GM23338 (cell line): Measurements from ENCODE around the gene GABPA. TPM values are rescaled to one million over a fixed set of nuclear protein-coding genes. Genes with fewer than 3 reads are reported as not detected.

Experiments used
- ATAC-seq: fragments of 200-7000 bp; cut with Tn5 transposase; 3 replicates; pipeline ENCODE4 v1.9.1; 2020
- DNase-seq: peaks from one replicate; pipeline ENCODE4 v3.0.0-alpha.2; 2015; ENCODE audit warnings: low spot score
- H2AFZ ChIP-seq: fragments of 200-600 bp; sonication (generic); 2 replicates; pipeline ENCODE4 v1.8.0; 2016; ENCODE audit warnings: antibody characterized with exemption, mild to moderate bottlenecking, moderate library complexity
- H3F3A ChIP-seq: fragments of 200-600 bp; sonication (generic); replicated peaks from 2 replicates; pipeline ENCODE4 v1.8.0; 2017; ENCODE audit warnings: antibody characterized with exemption, mixed run types, low read depth
- H3K27ac ChIP-seq: fragments of 200-600 bp; sonication (generic); 2 replicates; pipeline ENCODE4 v1.6.1; 2016; ENCODE audit warnings: low read depth
- H3K27me3 ChIP-seq: fragments of 200-600 bp; sonication (generic); 2 replicates; pipeline ENCODE4 v1.8.0; 2016; ENCODE audit warnings: mild to moderate bottlenecking, mixed run types, moderate library complexity; ENCODE audit not compliant: insufficient read depth
- H3K36me3 ChIP-seq: fragments of 200-600 bp; sonication (generic); 2 replicates; pipeline ENCODE4 v1.8.0; 2016; ENCODE audit warnings: mild to moderate bottlenecking; ENCODE audit not compliant: insufficient read depth
- H3K4me1 ChIP-seq: fragments of 200-600 bp; sonication (generic); 2 replicates; pipeline ENCODE4 v1.8.0; 2016; ENCODE audit warnings: mild to moderate bottlenecking, moderate library complexity; ENCODE audit not compliant: insufficient read depth
- H3K4me2 ChIP-seq: fragments of 200-600 bp; sonication (generic); 2 replicates; pipeline ENCODE4 v1.7.1; 2017; ENCODE audit warnings: mixed run types
- H3K4me3 ChIP-seq: fragments of 200-600 bp; sonication (generic); 2 replicates; pipeline ENCODE4 v1.6.1; 2016; ENCODE audit warnings: mixed run types
- H3K79me2 ChIP-seq: fragments of 200-600 bp; sonication (generic); replicated peaks from 2 replicates; pipeline ENCODE4 v1.8.0; 2017; ENCODE audit warnings: mild to moderate bottlenecking; ENCODE audit not compliant: insufficient read depth
- H3K9me2 ChIP-seq: fragments of 200-600 bp; sonication (generic); 2 replicates; pipeline ENCODE4 v1.8.0; 2017; ENCODE audit not compliant: insufficient read depth
- H4K20me1 ChIP-seq: fragments of 200-600 bp; sonication (generic); replicated peaks from 2 replicates; pipeline ENCODE4 v1.8.0; 2017; ENCODE audit warnings: mild to moderate bottlenecking; ENCODE audit not compliant: insufficient read depth
- H3K27ac Mint-ChIP-seq: 2 replicates; pipeline ENCODE4 v1.8.0; 2020; ENCODE audit warnings: inconsistent platforms, mild to moderate bottlenecking, moderate library complexity, mixed read lengths
- H3K27me3 Mint-ChIP-seq: 3 replicates; pipeline ENCODE4 v1.8.0; 2022; ENCODE audit warnings: low read depth, mild to moderate bottlenecking, moderate library complexity, mixed read lengths, inconsistent platforms; ENCODE audit not compliant: insufficient read depth, poor library complexity
- H3K36me3 Mint-ChIP-seq: 3 replicates; pipeline ENCODE4 v1.8.0; 2021; ENCODE audit warnings: low read depth, mild to moderate bottlenecking, inconsistent platforms, moderate library complexity, mixed read lengths
- H3K4me1 Mint-ChIP-seq: 3 replicates; pipeline ENCODE4 v1.8.0; 2020; ENCODE audit warnings: mild to moderate bottlenecking, inconsistent platforms, mixed read lengths
- H3K4me3 Mint-ChIP-seq: 3 replicates; pipeline ENCODE4 v1.8.0; 2021; ENCODE audit warnings: moderate library complexity, mild to moderate bottlenecking, inconsistent platforms, mixed read lengths
- H3K9me3 Mint-ChIP-seq: 3 replicates; pipeline ENCODE4 v1.8.0; 2020; ENCODE audit warnings: moderate library complexity, mild to moderate bottlenecking, inconsistent platforms, mixed read lengths
- EZH2 ChIP-seq: fragments of 200-600 bp; sonication (generic); IDR thresholded peaks from one replicate; pipeline ENCODE4 v1.8.0; 2017; ENCODE audit warnings: antibody characterized with exemption, mild to moderate bottlenecking, low read depth; ENCODE audit not compliant: unreplicated experiment
- EZH2phosphoT487 ChIP-seq: fragments of 200-600 bp; sonication (generic); IDR thresholded peaks from one replicate; pipeline ENCODE4 v1.8.1; 2018; ENCODE audit warnings: antibody characterized with exemption; ENCODE audit not compliant: unreplicated experiment
- JUNB ChIP-seq: IDR thresholded peaks from one replicate; pipeline ENCODE4 v1.6.1; 2016; ENCODE audit warnings: antibody characterized with exemption; ENCODE audit not compliant: unreplicated experiment
- NANOG ChIP-seq: IDR thresholded peaks from 2 replicates; pipeline ENCODE4 v1.6.1; 2016; ENCODE audit warnings: antibody characterized with exemption, borderline replicate concordance
- POLR2AphosphoS5 ChIP-seq: IDR thresholded peaks from 2 replicates; pipeline ENCODE4 v1.6.1; 2016; ENCODE audit warnings: antibody characterized with exemption, low read depth
- STAT1 ChIP-seq: IDR thresholded peaks from one replicate; pipeline ENCODE4 v1.6.1; 2016; ENCODE audit warnings: antibody characterized with exemption; ENCODE audit not compliant: unreplicated experiment
- ZNF114 ChIP-seq: fragments of 250-450 bp; sonication (Bioruptor Pico); IDR thresholded peaks from 2 replicates; pipeline ENCODE4 v1.5.0; 2020; ENCODE audit warnings: mild to moderate bottlenecking, moderate library complexity
- ZNF331 ChIP-seq: fragments of 250-450 bp; sonication (Bioruptor Pico); IDR thresholded peaks from 2 replicates; pipeline ENCODE4 v1.5.0; 2020; ENCODE audit warnings: low read depth, mild to moderate bottlenecking, moderate library complexity
- polyA plus RNA-seq: library from polyadenylated mRNA; unstranded; fragments of >200 nt; fragmentation: Nextera tagmentation; extraction: Ambion mirVana; gene quantifications from 2 replicates; pipeline ENCODE4 v1.2.1, GENCODE V29; 2016
- total RNA-seq: library from RNA; depleted of rRNA; stranded (reverse); fragments of >200 nt; shearing (Covaris generic); gene quantifications from 2 replicates; pipeline ENCODE4 v1.2.3, GENCODE V29; 2014
- TF ChIP-seq, protein P1 (sequence below): IDR thresholded peaks from 2 replicates; pipeline ENCODE4 v1.6.1; 2016; ENCODE audit warnings: antibody characterized with exemption
- TF ChIP-seq, protein P2 (sequence below): IDR thresholded peaks from one replicate; pipeline ENCODE4 v1.6.1; 2018; ENCODE audit warnings: antibody characterized with exemption; ENCODE audit not compliant: unreplicated experiment
- TF ChIP-seq, protein P3 (sequence below): fragments of 250-450 bp; sonication (Bioruptor Pico); IDR thresholded peaks from 2 replicates; pipeline ENCODE4 v1.5.0; 2020; ENCODE audit warnings: mild to moderate bottlenecking, moderate library complexity

The GABPA gene
- total and polyA plus RNA-seq, 2 experiments from 2014 or later: 8.5 to 28.6 TPM

DNA sequence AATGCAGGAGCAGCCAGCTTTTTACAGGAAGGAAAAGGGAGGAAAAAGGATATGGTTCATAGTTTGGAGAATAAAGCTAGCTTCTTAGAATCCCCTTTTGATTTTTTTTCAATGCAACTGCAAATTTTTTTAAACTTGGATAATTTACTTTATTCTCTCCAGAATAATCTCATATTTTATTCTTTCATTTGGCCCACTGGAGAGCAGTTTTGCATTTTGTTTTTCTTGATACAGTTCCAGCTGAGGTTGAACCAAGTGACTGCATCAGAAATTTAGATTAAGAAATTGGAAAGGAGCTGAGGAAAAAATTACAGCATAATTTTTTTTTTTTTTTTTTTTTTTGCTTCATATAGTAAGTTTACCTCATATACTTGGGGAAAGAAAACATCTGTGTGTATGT lies 22.8 kb downstream of the GABPA start:
- Histone ChIP-seq H3F3A (no peaks in the 10 kb centered on the region), H3K4me1 (no peaks in the 10 kb centered on the region), H3K27me3 (no peaks in the 10 kb centered on the region), H3K27ac (no peak overlapping the region), H3K4me2 (no peak overlapping the region), H3K9me2 (no peaks in the 10 kb centered on the region), H3K79me2 (no peaks in the 10 kb centered on the region), H3K4me3 (no peak overlapping the region), H4K20me1 (0 out of 2 replicates have a peak, but pooled peaks cover 9% of the 10 kb centered on the region), H2AFZ (no peak overlapping the region), H3K36me3 (peaks cover 12% of the 10 kb centered on the region)
- H3K36me3 Mint-ChIP-seq: peaks cover 23% of the 10 kb centered on the region
- ATAC-seq (no peak), DNase-seq (no peak)
- H3K27me3 Mint-ChIP-seq: peaks cover 2% of the 10 kb centered on the region
- H3K4me3 Mint-ChIP-seq: no peak overlapping the region
- H3K27ac Mint-ChIP-seq: no peak overlapping the region
- H3K9me3 Mint-ChIP-seq: no peaks in the 10 kb centered on the region
- H3K4me1 Mint-ChIP-seq: no peaks in the 10 kb centered on the region
- TF ChIP-seq, protein P1, sequence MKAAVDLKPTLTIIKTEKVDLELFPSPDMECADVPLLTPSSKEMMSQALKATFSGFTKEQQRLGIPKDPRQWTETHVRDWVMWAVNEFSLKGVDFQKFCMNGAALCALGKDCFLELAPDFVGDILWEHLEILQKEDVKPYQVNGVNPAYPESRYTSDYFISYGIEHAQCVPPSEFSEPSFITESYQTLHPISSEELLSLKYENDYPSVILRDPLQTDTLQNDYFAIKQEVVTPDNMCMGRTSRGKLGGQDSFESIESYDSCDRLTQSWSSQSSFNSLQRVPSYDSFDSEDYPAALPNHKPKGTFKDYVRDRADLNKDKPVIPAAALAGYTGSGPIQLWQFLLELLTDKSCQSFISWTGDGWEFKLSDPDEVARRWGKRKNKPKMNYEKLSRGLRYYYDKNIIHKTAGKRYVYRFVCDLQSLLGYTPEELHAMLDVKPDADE: no peak
- no peak for TF ChIP-seq POLR2AphosphoS5
- TF ChIP-seq STAT1: no peak
- no peak for TF ChIP-seq ZNF114 (CRISPR knock-in tag)
- no peak for TF ChIP-seq NANOG

DNA sequence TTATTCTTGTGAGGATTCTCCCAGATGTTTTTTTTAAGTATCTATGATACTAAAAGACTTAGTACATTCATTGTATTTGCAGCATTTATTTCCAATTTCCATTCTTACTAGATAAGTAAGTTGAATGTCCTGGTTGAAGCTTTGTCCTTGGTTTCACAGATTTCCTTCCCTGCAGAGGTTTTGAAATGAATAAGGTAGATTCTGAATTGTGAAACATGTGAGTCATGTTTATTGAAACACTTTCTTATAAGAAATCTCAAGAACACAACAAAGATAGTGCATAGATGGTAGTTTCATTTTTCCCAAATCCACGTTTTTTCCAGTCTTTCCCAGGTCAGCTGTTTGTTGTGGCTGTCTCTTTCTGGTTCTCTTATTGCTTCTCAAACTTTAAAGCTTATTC lies 24.8 kb downstream of the GABPA start:
- Histone ChIP-seq H3K36me3 (peaks cover 14% of the 10 kb centered on the region), H3K4me2 (no peak overlapping the region), H3K27me3 (no peaks in the 10 kb centered on the region), H3K79me2 (no peaks in the 10 kb centered on the region), H3K9me2 (no peaks in the 10 kb centered on the region), H3K27ac (no peak overlapping the region), H3K4me1 (no peaks in the 10 kb centered on the region), H4K20me1 (0 out of 2 replicates have a peak, but pooled peaks cover 6% of the 10 kb centered on the region), H3F3A (no peaks in the 10 kb centered on the region), H3K4me3 (no peak overlapping the region), H2AFZ (no peak overlapping the region)
- DNase-seq: no peak
- Mint-ChIP-seq H3K4me3 (no peak overlapping the region), H3K27ac (no peak overlapping the region), H3K36me3 (peaks cover 30% of the 10 kb centered on the region), H3K27me3 (peaks cover 2% of the 10 kb centered on the region), H3K9me3 (no peaks in the 10 kb centered on the region), H3K4me1 (no peaks in the 10 kb centered on the region)
- no peak for ATAC-seq
- TF ChIP-seq JUNB (no peak), EZH2 (no peak), ZNF114 (CRISPR knock-in tag) (no peak), EZH2phosphoT487 (no peak), ZNF331 (CRISPR knock-in tag) (no peak), STAT1 (no peak), POLR2AphosphoS5 (no peak), NANOG (no peak)
- TF ChIP-seq, protein P2, sequence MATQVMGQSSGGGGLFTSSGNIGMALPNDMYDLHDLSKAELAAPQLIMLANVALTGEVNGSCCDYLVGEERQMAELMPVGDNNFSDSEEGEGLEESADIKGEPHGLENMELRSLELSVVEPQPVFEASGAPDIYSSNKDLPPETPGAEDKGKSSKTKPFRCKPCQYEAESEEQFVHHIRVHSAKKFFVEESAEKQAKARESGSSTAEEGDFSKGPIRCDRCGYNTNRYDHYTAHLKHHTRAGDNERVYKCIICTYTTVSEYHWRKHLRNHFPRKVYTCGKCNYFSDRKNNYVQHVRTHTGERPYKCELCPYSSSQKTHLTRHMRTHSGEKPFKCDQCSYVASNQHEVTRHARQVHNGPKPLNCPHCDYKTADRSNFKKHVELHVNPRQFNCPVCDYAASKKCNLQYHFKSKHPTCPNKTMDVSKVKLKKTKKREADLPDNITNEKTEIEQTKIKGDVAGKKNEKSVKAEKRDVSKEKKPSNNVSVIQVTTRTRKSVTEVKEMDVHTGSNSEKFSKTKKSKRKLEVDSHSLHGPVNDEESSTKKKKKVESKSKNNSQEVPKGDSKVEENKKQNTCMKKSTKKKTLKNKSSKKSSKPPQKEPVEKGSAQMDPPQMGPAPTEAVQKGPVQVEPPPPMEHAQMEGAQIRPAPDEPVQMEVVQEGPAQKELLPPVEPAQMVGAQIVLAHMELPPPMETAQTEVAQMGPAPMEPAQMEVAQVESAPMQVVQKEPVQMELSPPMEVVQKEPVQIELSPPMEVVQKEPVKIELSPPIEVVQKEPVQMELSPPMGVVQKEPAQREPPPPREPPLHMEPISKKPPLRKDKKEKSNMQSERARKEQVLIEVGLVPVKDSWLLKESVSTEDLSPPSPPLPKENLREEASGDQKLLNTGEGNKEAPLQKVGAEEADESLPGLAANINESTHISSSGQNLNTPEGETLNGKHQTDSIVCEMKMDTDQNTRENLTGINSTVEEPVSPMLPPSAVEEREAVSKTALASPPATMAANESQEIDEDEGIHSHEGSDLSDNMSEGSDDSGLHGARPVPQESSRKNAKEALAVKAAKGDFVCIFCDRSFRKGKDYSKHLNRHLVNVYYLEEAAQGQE: no peak
- TF ChIP-seq, protein P3, sequence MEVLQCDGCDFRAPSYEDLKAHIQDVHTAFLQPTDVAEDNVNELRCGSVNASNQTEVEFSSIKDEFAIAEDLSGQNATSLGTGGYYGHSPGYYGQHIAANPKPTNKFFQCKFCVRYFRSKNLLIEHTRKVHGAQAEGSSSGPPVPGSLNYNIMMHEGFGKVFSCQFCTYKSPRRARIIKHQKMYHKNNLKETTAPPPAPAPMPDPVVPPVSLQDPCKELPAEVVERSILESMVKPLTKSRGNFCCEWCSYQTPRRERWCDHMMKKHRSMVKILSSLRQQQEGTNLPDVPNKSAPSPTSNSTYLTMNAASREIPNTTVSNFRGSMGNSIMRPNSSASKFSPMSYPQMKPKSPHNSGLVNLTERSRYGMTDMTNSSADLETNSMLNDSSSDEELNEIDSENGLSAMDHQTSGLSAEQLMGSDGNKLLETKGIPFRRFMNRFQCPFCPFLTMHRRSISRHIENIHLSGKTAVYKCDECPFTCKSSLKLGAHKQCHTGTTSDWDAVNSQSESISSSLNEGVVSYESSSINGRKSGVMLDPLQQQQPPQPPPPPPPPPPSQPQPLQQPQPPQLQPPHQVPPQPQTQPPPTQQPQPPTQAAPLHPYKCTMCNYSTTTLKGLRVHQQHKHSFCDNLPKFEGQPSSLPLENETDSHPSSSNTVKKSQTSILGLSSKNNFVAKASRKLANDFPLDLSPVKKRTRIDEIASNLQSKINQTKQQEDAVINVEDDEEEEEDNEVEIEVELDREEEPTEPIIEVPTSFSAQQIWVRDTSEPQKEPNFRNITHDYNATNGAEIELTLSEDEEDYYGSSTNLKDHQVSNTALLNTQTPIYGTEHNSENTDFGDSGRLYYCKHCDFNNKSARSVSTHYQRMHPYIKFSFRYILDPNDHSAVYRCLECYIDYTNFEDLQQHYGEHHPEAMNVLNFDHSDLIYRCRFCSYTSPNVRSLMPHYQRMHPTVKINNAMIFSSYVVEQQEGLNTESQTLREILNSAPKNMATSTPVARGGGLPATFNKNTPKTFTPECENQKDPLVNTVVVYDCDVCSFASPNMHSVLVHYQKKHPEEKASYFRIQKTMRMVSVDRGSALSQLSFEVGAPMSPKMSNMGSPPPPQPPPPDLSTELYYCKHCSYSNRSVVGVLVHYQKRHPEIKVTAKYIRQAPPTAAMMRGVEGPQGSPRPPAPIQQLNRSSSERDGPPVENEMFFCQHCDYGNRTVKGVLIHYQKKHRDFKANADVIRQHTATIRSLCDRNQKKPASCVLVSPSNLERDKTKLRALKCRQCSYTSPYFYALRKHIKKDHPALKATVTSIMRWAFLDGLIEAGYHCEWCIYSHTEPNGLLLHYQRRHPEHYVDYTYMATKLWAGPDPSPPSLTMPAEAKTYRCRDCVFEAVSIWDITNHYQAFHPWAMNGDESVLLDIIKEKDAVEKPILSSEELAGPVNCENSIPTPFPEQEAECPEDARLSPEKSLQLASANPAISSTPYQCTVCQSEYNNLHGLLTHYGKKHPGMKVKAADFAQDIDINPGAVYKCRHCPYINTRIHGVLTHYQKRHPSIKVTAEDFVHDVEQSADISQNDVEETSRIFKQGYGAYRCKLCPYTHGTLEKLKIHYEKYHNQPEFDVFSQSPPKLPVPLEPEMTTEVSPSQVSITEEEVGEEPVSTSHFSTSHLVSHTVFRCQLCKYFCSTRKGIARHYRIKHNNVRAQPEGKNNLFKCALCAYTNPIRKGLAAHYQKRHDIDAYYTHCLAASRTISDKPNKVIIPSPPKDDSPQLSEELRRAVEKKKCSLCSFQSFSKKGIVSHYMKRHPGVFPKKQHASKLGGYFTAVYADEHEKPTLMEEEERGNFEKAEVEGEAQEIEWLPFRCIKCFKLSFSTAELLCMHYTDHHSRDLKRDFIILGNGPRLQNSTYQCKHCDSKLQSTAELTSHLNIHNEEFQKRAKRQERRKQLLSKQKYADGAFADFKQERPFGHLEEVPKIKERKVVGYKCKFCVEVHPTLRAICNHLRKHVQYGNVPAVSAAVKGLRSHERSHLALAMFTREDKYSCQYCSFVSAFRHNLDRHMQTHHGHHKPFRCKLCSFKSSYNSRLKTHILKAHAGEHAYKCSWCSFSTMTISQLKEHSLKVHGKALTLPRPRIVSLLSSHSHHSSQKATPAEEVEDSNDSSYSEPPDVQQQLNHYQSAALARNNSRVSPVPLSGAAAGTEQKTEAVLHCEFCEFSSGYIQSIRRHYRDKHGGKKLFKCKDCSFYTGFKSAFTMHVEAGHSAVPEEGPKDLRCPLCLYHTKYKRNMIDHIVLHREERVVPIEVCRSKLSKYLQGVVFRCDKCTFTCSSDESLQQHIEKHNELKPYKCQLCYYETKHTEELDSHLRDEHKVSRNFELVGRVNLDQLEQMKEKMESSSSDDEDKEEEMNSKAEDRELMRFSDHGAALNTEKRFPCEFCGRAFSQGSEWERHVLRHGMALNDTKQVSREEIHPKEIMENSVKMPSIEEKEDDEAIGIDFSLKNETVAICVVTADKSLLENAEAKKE (CRISPR knock-in tag): no peak
